Retinal pigment epithelial cell (primary cell): ENCODE measurements around the gene NUTM2D.
A peak's percentile ranks its signal among the peaks of the same experiment; 100 is the strongest.
"Not testable (repeated sequence)": the region's sequence is repeated elsewhere in the genome, so short reads cannot be mapped to it uniquely, and the experiment has no call there.

Source experiments
- DNase-seq: peaks from one replicate; pipeline ENCODE4 v3.0.0-alpha.2; 2010; ENCODE audit warnings: low read depth
- H3K4me3 ChIP-seq: 2 replicates; pipeline ENCODE4 v1.5.1; 2011; ENCODE audit warnings: mild to moderate bottlenecking, low read length, control low read depth, moderate library complexity

The NUTM2D gene, protein sequence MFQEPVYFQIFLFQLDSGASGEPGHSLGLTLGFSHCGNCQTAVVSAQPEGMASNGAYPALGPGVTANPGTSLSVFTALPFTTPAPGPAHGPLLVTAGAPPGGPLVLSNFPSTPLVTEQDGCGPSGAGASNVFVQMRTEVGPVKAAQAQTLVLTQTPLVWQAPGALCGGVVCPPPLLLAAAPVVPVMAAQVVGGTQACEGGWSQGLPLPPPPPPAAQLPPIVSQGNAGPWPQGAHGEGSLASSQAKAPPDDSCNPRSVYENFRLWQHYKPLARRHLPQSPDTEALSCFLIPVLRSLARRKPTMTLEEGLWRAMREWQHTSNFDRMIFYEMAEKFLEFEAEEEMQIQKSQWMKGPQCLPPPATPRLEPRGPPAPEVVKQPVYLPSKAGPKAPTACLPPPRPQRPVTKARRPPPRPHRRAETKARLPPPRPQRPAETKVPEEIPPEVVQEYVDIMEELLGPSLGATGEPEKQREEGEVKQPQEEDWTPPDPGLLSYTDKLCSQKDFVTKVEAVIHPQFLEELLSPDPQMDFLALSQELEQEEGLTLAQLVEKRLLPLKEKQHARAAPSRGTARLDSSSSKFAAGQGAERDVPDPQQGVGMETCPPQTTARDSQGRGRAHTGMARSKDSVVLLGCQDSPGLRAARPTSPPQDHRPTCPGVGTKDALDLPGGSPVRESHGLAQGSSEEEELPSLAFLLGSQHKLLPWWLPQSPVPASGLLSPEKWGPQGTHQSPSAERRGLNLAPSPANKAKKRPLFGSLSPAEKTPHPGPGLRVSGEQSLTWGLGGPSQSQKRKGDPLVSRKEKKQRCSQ

DNA sequence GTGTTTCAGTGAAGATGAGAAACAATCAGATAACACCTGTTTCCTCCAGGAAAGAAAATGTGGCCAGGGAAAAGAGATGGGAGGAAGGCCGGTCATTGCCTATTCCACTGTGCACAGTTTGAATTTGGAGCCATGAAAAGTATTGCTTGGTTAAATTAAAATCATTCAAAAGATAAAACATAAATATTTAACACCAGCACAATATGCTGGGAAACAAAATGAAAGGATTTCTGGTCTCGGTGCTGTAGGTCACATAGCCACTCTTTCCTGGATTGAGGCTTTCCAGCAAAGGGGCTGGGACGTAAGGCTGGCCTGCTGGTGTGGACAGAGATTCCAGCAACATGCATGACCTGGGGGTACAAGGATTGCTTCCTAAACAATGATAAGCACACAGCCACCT is at the start of gene NUTM2D:
TSS of gene NUTM2D (plus strand) at position 301 of the 400 bp plus-strand sequence. CDS start 522 bp downstream, outside the sequence.
- DNase-seq = not testable (repeated sequence)

DNA sequence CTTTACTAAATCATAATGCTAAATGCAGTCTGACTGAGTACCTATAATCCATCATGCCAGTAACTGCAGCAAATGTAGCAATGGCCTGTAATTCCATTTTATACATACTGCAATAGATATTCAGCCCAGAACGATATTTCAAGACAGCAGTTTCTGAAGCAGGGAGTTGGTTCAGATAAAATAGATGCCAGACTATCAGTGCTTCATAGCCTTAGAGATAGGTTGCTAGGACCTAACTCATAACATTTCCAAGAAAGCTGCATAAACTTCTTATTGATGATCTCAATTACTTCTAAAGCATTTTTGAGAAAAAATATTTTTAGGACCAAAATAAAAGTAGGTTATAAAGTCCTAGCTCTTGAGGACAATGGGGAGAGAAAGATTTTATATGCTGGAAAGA is 48.8 kb upstream of the NUTM2D start:
- not testable (repeated sequence) for H3K4me3 ChIP-seq, DNase-seq

More for the DNA sequence above, at the start of gene NUTM2D:
- H3K4me3 ChIP-seq = not testable (repeated sequence)

DNA sequence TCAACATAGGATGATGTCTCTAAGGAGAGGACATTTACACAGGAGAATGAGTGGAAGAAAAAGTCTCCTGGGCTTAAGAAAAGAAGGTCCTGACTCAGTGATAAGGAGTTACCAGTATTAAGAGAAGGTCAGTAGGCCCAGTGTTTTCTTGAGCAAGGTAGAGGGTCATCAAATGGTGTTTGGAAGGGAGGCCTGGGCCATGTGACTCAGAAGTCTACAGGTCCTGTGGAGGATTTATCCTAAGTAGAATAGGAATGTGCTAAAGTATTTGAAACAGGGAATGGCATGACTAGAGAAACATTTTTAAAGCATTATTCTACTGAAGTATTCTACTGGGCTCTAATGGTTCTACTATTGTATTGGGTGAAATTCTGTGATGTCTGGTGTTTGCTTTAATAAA is 47.9 kb upstream of the NUTM2D start:
- DNase-seq, H3K4me3 ChIP-seq: not testable (repeated sequence)

DNA sequence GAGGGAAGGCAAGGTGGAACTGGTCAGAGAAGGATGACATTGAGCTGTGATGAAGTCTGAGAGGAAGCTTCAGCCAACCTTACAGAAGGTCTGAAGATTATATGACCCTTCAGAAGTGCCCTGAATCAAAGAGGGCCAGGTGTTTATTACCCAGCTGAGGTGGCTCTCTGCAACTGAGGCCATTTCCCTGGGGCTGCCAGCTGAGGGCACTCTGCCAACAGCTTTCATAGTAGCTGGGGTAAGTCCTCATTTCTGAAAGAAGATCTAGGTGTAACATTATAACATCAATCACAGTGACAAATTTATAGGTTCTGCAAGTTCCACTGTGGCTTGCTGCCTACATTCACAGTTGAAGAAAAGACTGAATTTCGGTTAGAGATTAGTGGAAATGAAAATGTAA is 46.0 kb upstream of the NUTM2D start:
- H3K4me3 ChIP-seq, DNase-seq: not testable (repeated sequence)

DNA sequence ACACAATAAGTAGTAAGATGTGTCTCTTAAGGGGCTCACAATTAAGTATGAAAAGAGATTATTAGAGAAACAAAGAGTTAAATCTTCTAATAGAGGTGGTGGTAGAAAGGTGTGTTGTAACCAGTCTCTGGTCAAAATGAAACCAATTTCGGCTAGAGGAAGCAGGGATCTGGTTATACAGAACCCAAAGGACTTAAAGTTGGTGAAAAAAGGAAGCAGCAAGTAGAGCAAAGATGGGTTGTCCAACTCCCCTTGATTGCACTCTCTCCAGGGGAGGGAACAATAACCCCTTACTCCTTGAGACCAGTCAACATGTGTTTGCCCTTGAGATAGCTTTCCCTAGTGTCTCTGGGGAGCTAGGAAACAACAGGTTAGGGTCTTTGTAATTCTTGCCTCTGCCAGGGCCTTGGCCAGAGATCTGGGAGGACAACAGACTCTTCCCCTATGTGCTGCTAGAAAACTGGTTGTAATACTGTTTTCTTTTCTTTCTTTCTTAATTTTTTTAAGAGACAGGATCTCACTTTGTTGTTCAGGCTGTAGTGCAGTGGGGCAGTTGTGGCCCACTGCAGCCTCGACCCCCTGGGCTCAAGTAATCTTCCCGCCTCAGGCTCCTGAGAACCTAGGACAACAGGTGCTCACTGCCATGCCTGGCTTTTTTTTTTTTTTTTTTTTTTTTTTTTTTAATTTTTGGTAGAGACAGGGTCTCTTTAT is 43.7 kb upstream of the NUTM2D start:
- not testable (repeated sequence) for DNase-seq, H3K4me3 ChIP-seq

DNA sequence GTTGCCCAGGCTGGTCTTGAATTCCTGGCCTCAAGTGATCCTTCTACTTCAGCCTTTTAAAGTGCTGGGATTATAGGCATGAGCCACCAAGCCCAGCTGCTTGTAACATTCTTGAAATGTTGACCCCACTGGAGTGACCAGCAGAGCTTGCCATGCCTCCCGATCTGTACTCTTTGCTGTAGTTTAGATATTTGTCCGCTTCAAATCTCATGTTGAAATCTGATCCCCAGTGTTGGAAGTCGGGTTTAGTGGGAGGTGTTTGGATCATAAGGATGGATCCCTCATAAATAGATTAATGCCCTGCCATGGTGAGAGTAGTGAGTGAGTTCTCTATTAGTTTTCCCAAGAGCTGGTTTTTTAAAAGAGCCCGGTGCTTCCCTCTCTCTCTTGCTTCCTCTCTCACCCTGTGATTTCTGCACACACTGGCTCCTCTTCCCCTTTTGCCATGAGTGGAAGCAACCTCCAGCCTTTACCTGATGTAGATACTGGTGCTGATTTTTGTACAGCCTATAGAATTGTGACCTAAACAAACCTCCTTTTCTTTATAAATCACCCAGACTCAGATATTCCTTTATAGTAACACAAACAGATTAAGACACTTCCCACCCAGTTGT is 43.1 kb upstream of the NUTM2D start:
- H3K4me3 ChIP-seq = not testable (repeated sequence)
- peak; percentile 0 for DNase-seq

DNA sequence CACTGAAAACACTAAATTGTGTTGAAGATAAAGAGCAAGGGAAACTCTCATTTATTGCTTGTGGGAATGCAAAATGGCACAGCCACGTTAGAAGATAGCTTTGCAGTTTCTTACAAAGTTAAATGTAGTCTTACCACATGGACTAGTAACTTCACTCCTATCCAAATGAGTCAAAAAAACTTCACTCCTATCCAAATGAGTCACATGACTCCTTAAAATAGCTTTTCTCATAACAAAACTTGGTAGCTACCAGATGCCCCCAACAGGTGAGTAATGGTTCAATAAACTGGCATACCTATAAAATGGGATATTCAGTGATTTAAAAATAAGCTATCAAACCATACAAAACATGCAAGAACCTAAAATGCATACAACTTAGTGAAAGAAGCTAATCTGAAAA is 36.0 kb upstream of the NUTM2D start:
- not testable (repeated sequence) for DNase-seq, H3K4me3 ChIP-seq

DNA sequence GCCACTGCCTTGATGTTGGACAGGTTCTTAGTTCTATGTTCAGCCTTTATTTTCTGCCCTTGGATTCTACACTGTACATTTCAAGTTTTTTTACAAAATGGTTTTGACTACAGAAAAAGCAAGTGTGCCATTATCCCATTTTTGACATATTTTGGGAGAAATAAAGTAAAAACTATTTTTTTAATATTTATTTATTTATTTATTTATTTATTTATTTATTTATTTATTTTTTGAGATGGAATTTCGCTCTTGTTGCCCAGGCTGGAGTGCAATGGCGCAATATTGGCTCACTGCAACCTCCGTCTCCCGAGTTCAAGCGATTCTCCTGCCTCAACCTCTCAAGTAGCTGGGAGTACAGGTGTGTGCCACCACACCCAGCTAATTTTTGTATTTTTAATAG is 33.0 kb upstream of the NUTM2D start:
- not testable (repeated sequence) for DNase-seq

DNA sequence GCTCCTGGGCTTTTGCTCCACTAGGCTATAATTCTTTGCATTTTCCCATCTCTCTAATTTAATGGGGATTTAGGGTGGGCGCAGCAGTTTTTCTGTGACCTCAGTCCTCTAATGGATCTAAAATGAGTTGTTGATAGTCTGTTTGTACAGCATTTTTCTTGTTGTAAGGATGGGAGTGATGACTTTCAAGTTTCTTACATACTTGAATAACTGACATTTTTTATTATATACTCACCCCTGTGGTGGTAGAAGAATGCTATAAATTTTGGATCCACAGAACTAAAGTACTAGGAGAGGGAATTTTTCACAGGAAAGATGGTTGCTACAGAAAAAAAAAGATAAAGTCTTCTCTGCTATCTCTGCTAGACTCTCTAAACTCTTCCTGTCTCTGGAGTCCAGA is 29.6 kb upstream of the NUTM2D start:
- not testable (repeated sequence) for H3K4me3 ChIP-seq, DNase-seq

More for the DNA sequence above, 33.0 kb upstream of the NUTM2D start:
- not testable (repeated sequence) for H3K4me3 ChIP-seq

DNA sequence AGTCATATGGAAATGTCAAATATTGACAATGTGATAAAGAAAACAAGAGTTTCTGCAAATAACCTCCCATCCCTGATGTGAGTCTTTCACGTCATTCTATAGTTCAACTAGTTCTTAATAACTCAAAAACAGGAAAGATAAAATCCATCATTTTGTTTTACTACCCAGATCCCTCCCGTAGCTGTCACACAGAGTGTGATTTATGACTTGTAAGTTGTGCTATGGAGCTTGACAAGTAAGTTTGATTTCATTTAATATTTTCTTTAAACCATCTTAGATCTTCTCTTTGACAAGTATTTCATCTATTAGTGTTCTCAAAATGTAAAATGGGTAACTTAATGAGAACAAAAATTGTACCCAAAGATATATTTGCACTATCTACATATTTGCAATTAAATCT is 28.4 kb upstream of the NUTM2D start:
- not testable (repeated sequence) for H3K4me3 ChIP-seq

DNA sequence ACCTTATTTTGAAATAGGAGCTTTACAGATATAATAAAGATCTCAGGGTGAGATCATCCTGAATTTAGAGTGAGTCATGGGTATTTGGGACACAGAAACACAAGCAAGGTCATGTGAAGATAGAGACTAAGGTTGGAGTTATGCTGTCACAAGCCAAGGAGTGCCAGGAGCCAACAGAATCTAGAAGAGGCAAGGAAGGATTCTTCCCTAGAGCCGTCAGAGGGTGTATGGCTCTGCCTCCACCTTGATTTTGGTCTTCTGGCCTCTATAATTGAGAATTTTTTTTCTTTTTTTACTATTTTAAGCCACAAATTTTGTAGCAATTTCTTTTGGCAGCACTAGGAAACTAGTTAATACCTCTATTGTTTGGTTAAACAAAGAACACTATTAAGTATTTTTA is 24.9 kb upstream of the NUTM2D start:
- not testable (repeated sequence) for DNase-seq, H3K4me3 ChIP-seq

More for the DNA sequence above, 28.4 kb upstream of the NUTM2D start:
- not testable (repeated sequence) for DNase-seq

DNA sequence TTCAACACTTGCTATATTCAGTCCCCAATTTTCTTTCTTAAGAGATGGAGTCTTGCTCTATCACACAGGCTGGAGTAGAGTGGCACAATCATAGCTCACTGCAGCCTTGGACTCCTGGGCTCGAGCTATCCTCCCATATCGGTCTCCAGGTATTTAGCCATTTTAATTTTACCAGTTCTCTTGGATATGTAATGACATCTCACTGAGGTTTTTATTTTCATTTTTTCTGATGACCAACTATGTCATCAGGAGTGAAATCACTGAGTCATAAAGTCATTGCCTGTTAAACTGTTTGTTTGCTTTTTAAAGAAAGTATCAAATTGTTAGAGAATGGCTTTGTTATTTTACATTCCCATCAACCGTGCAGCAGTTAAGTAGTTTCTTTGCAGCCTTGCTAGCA is 17.1 kb upstream of the NUTM2D start:
- DNase-seq, H3K4me3 ChIP-seq: not testable (repeated sequence)

DNA sequence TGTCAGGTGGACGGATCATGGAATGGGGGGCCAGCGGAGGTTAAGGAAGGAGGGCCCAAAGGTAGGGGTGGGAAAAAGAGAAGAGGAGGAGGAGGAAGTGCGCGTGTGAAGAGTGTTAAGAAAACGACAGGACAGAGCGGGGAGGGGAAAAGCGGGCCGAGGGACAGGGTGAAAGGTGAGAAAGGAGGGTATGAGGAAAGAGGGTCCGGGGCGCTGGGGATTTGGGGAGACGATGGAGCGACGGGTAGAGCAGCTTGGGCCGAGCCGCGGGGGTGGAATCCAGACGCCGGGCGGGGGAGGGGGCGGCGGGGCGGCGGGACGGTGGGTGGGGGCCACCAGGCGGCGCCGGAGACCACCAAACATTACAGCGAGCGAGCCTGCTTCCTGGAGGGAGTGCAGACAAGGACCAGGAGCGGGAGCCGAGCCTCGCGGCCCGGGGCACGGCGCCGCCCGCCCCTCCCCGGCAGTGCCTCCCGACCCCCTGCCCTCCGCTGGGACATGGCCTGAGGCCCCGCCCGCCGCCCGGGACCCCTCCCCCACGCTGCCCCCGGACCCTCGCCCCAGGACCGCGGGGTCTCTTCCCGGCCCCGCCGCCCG is 15.9 kb upstream of the NUTM2D start:
- peak overlapping the region; percentile 49 for H3K4me3 ChIP-seq
- DNase-seq = not testable (repeated sequence)

DNA sequence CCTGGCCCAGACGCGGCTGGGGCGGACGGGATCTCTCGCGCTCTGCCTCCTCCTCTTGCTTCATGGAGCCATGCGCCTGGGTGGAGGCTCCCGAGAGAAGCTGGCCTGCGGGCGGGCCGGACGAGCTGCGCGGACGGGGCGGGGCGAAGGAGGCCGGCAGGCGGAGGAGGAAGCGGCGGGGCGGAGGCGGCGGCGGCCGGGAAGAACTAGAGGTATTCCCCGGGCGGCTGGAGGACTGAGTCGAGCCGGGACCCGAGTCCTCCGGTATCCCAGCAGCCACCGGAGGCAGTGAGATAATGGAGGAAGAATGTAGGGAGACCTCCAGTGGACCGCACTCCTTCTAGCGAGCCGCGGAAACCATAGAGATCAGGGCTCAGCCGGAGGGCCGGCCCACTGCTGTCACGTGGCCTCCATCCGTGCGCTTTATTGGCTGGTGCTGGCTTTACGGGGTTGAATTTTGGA is 15.3 kb upstream of the NUTM2D start:
- peak; percentile 54 for DNase-seq
- H3K4me3 ChIP-seq = peak overlapping the region; percentile 42
